H1 (cell line): ENCODE measurements around the gene CTNNA3. TPM values are rescaled to one million over a fixed set of nuclear protein-coding genes. Genes with fewer than 3 reads are reported as not detected.

Experiments used
- BRCA1 ChIP-seq: IDR thresholded peaks from 2 replicates; pipeline ENCODE4 v1.6.1; 2012; ENCODE audit warnings: low read depth, low read length, improper control_type of control experiment
- CHD7 ChIP-seq: fragments of 300-600 bp; sonication (generic); IDR thresholded peaks from 2 replicates; pipeline ENCODE4 v1.7.1; 2012; ENCODE audit warnings: low read length, moderate library complexity, mild to moderate bottlenecking, inconsistent platforms; ENCODE audit not compliant: insufficient replicate concordance
- polyA plus RNA-seq, 7 experiments: library from polyadenylated mRNA; depleted of rRNA in 3 of 7; stranded (reverse) in 5 of 7; unstranded in 2 of 7; fragments of >200 nt in 5 of 7; fragments of 200-250 nt in 2 of 7; gene quantifications; 1 replicate in 5 of 7; 2 replicates in 1 of 7; 4 replicates in 1 of 7; pipeline versions ENCODE4 v1.2.1 to v1.2.3, GENCODE V29; 2011 to 2013; ENCODE audit warnings: missing spikeins in 2 of 7, mixed read lengths in 2 of 7
- total RNA-seq: library from RNA; stranded (reverse); fragmentation: NEBNext Ultra II Directional; extraction: Animal tissue kit (Norgen Biotek cat#: 25700); gene quantifications from 2 replicates; pipeline ENCODE4 v1.2.1, GENCODE V29; 2021

Gene CTNNA3
- total and polyA plus RNA-seq, 2 of the 8 experiments (the other 6 are each of a cell fraction or from before 2014, with no cell fraction given) = 1.3 to 1.5 TPM

- TF ChIP-seq CHD7 (no peak), BRCA1 (no peak)
Observed at GRCh38 chr10:67477868-67478267, 218.1 kb downstream of the CTNNA3 start (continued).
